Mesodermal cell (in vitro differentiated cells): ENCODE data around the gene GNB3.

Experiments
- H3K27ac ChIP-seq: 2 replicates; pipeline ENCODE4 v1.7.0; 2013; ENCODE audit warnings: mild to moderate bottlenecking, low read depth, low read length, moderate library complexity; ENCODE audit not compliant: severe bottlenecking
- H3K36me3 ChIP-seq: 2 replicates; pipeline ENCODE4 v1.7.1; 2013; ENCODE audit warnings: mild to moderate bottlenecking, low read length, moderate library complexity; ENCODE audit not compliant: control insufficient read depth, insufficient read depth
- H3K4me1 ChIP-seq: one replicate; pipeline ENCODE4 v1.7.1; 2013; ENCODE audit warnings: mild to moderate bottlenecking, low read length; ENCODE audit not compliant: insufficient read depth, control insufficient read depth, poor library complexity, severe bottlenecking
- H3K4me3 ChIP-seq: 2 replicates; pipeline ENCODE4 v1.7.0; 2013; ENCODE audit warnings: low read length, control low read depth, mild to moderate bottlenecking; ENCODE audit not compliant: insufficient read depth, poor library complexity, severe bottlenecking; ENCODE audit errors: extremely low read depth
- H3K9me3 ChIP-seq: 2 replicates; pipeline ENCODE4 v1.7.1; 2013; ENCODE audit warnings: mild to moderate bottlenecking, low read length, moderate library complexity; ENCODE audit not compliant: control insufficient read depth
- WGBS, 2 experiments: methylation state at CpG; one replicate each; pipeline ENCODE4 v1.1.5; 2013; ENCODE audit warnings: missing lambda C conversion rate in 2 of 2; ENCODE audit not compliant: insufficient coverage in 2 of 2; 5-methylcytosine and 5-hydroxymethylcytosine counted together

GNB3 gene

GRCh38 chr12:6829536-6830220, 11.0 kb upstream of the GNB3 start:
- 38 to 46% methylated on average over 10 to 16 of the region's 19 CpGs for WGBS, 2 experiments
- H3K27ac ChIP-seq: peak overlapping the region; percentile 72
- peak overlapping the region; percentile 99 for H3K4me3 ChIP-seq
- H3K4me1 ChIP-seq: peaks cover 16% of the 10 kb centered on the region
- peaks cover 55% of the 10 kb centered on the region for H3K36me3 ChIP-seq
- H3K9me3 ChIP-seq: no peaks in the 10 kb centered on the region

GRCh38 chr12:6830286-6830890, 10.3 kb upstream of the GNB3 start:
- 82 to 92% methylated on average over 7 to 9 of the region's 11 CpGs for WGBS, 2 experiments
- peaks cover 16% of the 10 kb centered on the region for H3K4me1 ChIP-seq
- H3K4me3 ChIP-seq: peak overlapping the region; percentile 99
- H3K27ac ChIP-seq: no peak overlapping the region
- no peaks in the 10 kb centered on the region for H3K9me3 ChIP-seq
- peaks cover 62% of the 10 kb centered on the region for H3K36me3 ChIP-seq

- H3K36me3 ChIP-seq: peaks cover 67% of the 10 kb centered on the region
- no peak overlapping the region for H3K4me3 ChIP-seq
- peaks cover 16% of the 10 kb centered on the region for H3K4me1 ChIP-seq
- WGBS, 2 experiments: 92 to 100% methylated on average over 4 to 5 of the region's 6 CpGs
- H3K9me3 ChIP-seq: no peaks in the 10 kb centered on the region
- no peak overlapping the region for H3K27ac ChIP-seq
Observed at GRCh38 chr12:6830999-6831398, 9.7 kb upstream of the GNB3 start.

- 95 to 97% methylated on average over 6 to 10 of the region's 12 CpGs for WGBS, 2 experiments
- Histone ChIP-seq H3K4me3 (no peak overlapping the region), H3K27ac (no peak overlapping the region)
Observed at GRCh38 chr12:6831450-6831995, 9.2 kb upstream of the GNB3 start.

GRCh38 chr12:6832125-6832524, 8.6 kb upstream of the GNB3 start:
- Histone ChIP-seq H3K27ac (no peak overlapping the region), H3K4me1 (peaks cover 12% of the 10 kb centered on the region), H3K36me3 (peaks cover 69% of the 10 kb centered on the region), H3K4me3 (no peak overlapping the region), H3K9me3 (no peaks in the 10 kb centered on the region)
- 92 to 96% methylated on average over 2 to 3 of the region's 4 CpGs for WGBS, 2 experiments

More at GRCh38 chr12:6831450-6831995, 9.2 kb upstream of the GNB3 start:
- H3K9me3 ChIP-seq: no peaks in the 10 kb centered on the region
- H3K36me3 ChIP-seq: peaks cover 67% of the 10 kb centered on the region
- H3K4me1 ChIP-seq: peaks cover 16% of the 10 kb centered on the region

GRCh38 chr12:6833189-6833890, 7.4 kb upstream of the GNB3 start:
- Histone ChIP-seq H3K4me1 (peaks cover 8% of the 10 kb centered on the region), H3K36me3 (peaks cover 81% of the 10 kb centered on the region)

GRCh38 chr12:6834254-6834653, 6.5 kb upstream of the GNB3 start:
- no peaks in the 10 kb centered on the region for H3K9me3 ChIP-seq
- no peak overlapping the region for H3K27ac ChIP-seq
- H3K4me3 ChIP-seq: no peak overlapping the region
- peaks cover 91% of the 10 kb centered on the region for H3K36me3 ChIP-seq
- peaks cover 8% of the 10 kb centered on the region for H3K4me1 ChIP-seq
- 88 to 100% methylated on average over 1 of the region's 1 CpG for WGBS, 2 experiments

More at GRCh38 chr12:6833189-6833890, 7.4 kb upstream of the GNB3 start:
- H3K4me3 ChIP-seq: no peak overlapping the region
- H3K9me3 ChIP-seq: no peaks in the 10 kb centered on the region
- no peak overlapping the region for H3K27ac ChIP-seq
- 88 to 96% methylated on average over 6 of the region's 6 CpGs for WGBS, 2 experiments

- no peak overlapping the region for H3K4me3 ChIP-seq
- H3K27ac ChIP-seq: no peak overlapping the region
- H3K9me3 ChIP-seq: no peaks in the 10 kb centered on the region
- H3K4me1 ChIP-seq: peaks cover 5% of the 10 kb centered on the region
- 90 to 91% methylated on average over 2 to 3 of the region's 5 CpGs for WGBS, 2 experiments
- H3K36me3 ChIP-seq: peaks cover 96% of the 10 kb centered on the region
Observed at GRCh38 chr12:6834873-6835272, 5.9 kb upstream of the GNB3 start.

- no peak overlapping the region for H3K4me3 ChIP-seq
- peaks cover 93% of the 10 kb centered on the region for H3K36me3 ChIP-seq
Observed at GRCh38 chr12:6836851-6837250, 3.9 kb upstream of the GNB3 start.

GRCh38 chr12:6837370-6838060, 3.2 kb upstream of the GNB3 start:
- H3K9me3 ChIP-seq: no peaks in the 10 kb centered on the region
- H3K36me3 ChIP-seq: peaks cover 92% of the 10 kb centered on the region
- H3K4me1 ChIP-seq: no peaks in the 10 kb centered on the region
- H3K4me3 ChIP-seq: no peak overlapping the region
- H3K27ac ChIP-seq: no peak overlapping the region
- WGBS, 2 experiments: 95% methylated on average over 21 to 23 of the region's 26 CpGs

More at GRCh38 chr12:6836851-6837250, 3.9 kb upstream of the GNB3 start:
- 89 to 90% methylated on average over 15 to 16 of the region's 16 CpGs for WGBS, 2 experiments
- no peaks in the 10 kb centered on the region for H3K4me1 ChIP-seq
- H3K27ac ChIP-seq: no peak overlapping the region
- no peaks in the 10 kb centered on the region for H3K9me3 ChIP-seq
